CD14-positive monocyte (primary cell): ENCODE data around the gene USB1. TPM values are rescaled to one million over a fixed set of nuclear protein-coding genes. Genes with fewer than 3 reads are reported as not detected.

Experiments
- DNase-seq, 3 donors: peaks; one replicate each; pipeline ENCODE4 v3.0.0-alpha.2; 2011 to 2022
- H2AFZ ChIP-seq: 2 replicates; pipeline ENCODE4 v1.6.0; 2012; ENCODE audit warnings: mild to moderate bottlenecking, low read depth, low read length, inconsistent platforms; ENCODE audit not compliant: insufficient read depth, poor library complexity, severe bottlenecking
- H3K27ac ChIP-seq, 2 donors: 1 replicate in 1 of 2; 2 replicates in 1 of 2; pipeline ENCODE4 v1.5.1; 2012 to 2013; ENCODE audit warnings: low read length in 2 of 2, control low read depth in 1 of 2, inconsistent platforms in 1 of 2, low read depth in 1 of 2, mild to moderate bottlenecking in 1 of 2
- H3K27me3 ChIP-seq, 2 donors: one replicate each; pipeline versions ENCODE4 v1.6.0 to v1.6.1; 2011 to 2013; ENCODE audit warnings: low read length in 2 of 2; ENCODE audit not compliant: control insufficient read depth in 2 of 2, insufficient read depth in 2 of 2
- H3K36me3 ChIP-seq, 2 donors: replicated peaks in 1 of 2; 1 replicate in 1 of 2; 2 replicates in 1 of 2; pipeline versions ENCODE4 v1.5.1 to v1.6.1; 2012 to 2013; ENCODE audit warnings: low read length in 2 of 2, control low read depth in 1 of 2, inconsistent platforms in 1 of 2, mild to moderate bottlenecking in 1 of 2; ENCODE audit not compliant: insufficient read depth in 2 of 2, control insufficient read depth in 1 of 2
- H3K4me1 ChIP-seq, 2 donors: 1 replicate in 1 of 2; 2 replicates in 1 of 2; pipeline versions ENCODE4 v1.5.1 to v1.6.1; 2012 to 2013; ENCODE audit warnings: low read length in 2 of 2, control low read depth in 1 of 2, inconsistent platforms in 1 of 2, mild to moderate bottlenecking in 1 of 2, moderate library complexity in 1 of 2; ENCODE audit not compliant: insufficient read depth in 2 of 2, control insufficient read depth in 1 of 2
- H3K4me2 ChIP-seq: replicated peaks from 2 replicates; pipeline ENCODE3; 2012; ENCODE audit warnings: low read length, moderate library complexity, mild to moderate bottlenecking; ENCODE audit not compliant: poor library complexity, severe bottlenecking; ENCODE audit errors: extremely low read depth
- H3K4me3 ChIP-seq, 3 experiments: fragments of 200-600 bp in 1 of 3; sonication (generic) in 1 of 3; replicated peaks in 1 of 3; 1 replicate in 2 of 3; 2 replicates in 1 of 3; pipeline ENCODE4 v1.5.1; 2011 to 2013; ENCODE audit warnings: low read length in 3 of 3, mild to moderate bottlenecking in 3 of 3, control low read depth in 2 of 3, low read depth in 2 of 3, inconsistent platforms in 1 of 3, moderate library complexity in 1 of 3
- H3K79me2 ChIP-seq: 2 replicates; pipeline ENCODE4 v1.6.0; 2012; ENCODE audit warnings: mild to moderate bottlenecking, control low read depth, inconsistent platforms, low read length, moderate library complexity; ENCODE audit not compliant: insufficient read depth
- H3K9ac ChIP-seq: 2 replicates; pipeline ENCODE4 v1.6.0; 2017; ENCODE audit warnings: low read length, mild to moderate bottlenecking; ENCODE audit not compliant: insufficient read depth, poor library complexity, severe bottlenecking
- H3K9me3 ChIP-seq, 2 donors: replicated peaks in 1 of 2; 1 replicate in 1 of 2; 2 replicates in 1 of 2; pipeline versions ENCODE4 v1.5.1 to v1.6.1; 2012 to 2013; ENCODE audit warnings: low read length in 2 of 2, control low read depth in 1 of 2; ENCODE audit not compliant: control insufficient read depth in 1 of 2, insufficient read depth in 1 of 2
- H4K20me1 ChIP-seq: 2 replicates; pipeline ENCODE4 v1.6.0; 2012; ENCODE audit warnings: mild to moderate bottlenecking, low read length, control low read depth, moderate library complexity; ENCODE audit not compliant: insufficient read depth
- H3K27ac Mint-ChIP-seq, 7 donors: one replicate each; pipeline ENCODE4 v1.8.0; 2020; ENCODE audit warnings: mild to moderate bottlenecking in 7 of 7, mixed read lengths in 7 of 7, moderate library complexity in 6 of 7, inconsistent platforms in 2 of 7
- H3K27me3 Mint-ChIP-seq, 3 donors: one replicate each; pipeline ENCODE4 v1.8.0; 2021 to 2022; ENCODE audit warnings: low read depth in 3 of 3, mild to moderate bottlenecking in 3 of 3, mixed read lengths in 3 of 3, moderate library complexity in 3 of 3, inconsistent platforms in 1 of 3
- H3K36me3 Mint-ChIP-seq, 2 donors: one replicate each; pipeline ENCODE4 v1.8.0; 2020; ENCODE audit warnings: mixed read lengths in 2 of 2, inconsistent platforms in 1 of 2, mild to moderate bottlenecking in 1 of 2
- H3K4me1 Mint-ChIP-seq: one replicate; pipeline ENCODE4 v1.8.0; 2020; ENCODE audit warnings: mild to moderate bottlenecking, mixed read lengths
- H3K4me3 Mint-ChIP-seq, 2 donors: one replicate each; pipeline ENCODE4 v1.8.0; 2020; ENCODE audit warnings: mild to moderate bottlenecking in 2 of 2, mixed read lengths in 2 of 2, moderate library complexity in 1 of 2
- H3K9me3 Mint-ChIP-seq, 7 donors: one replicate each; pipeline ENCODE4 v1.8.0; 2020 to 2022; ENCODE audit warnings: mixed read lengths in 7 of 7, mild to moderate bottlenecking in 6 of 7, moderate library complexity in 6 of 7, inconsistent platforms in 2 of 7
- WGBS: methylation state at CpG from one replicate; pipeline ENCODE4 v1.1.5; 2013; ENCODE audit warnings: missing lambda C conversion rate; ENCODE audit not compliant: insufficient coverage; 5-methylcytosine and 5-hydroxymethylcytosine counted together
- intact Hi-C, 2 donors: fragments of 100-400 bp; cut with micrococcal nuclease; formaldehyde crosslinking; loops; one replicate each; pipeline versions ENCODE4 v1.15.0 to v1.15.1; 2023
- polyA plus RNA-seq, 3 donors: library from polyadenylated mRNA; depleted of rRNA in 1 of 3; unstranded in 2 of 3; stranded (reverse) in 1 of 3; fragments of 300-500 nt in 2 of 3; fragments of >200 nt in 1 of 3; fragmentation: Illumina TruSeq in 2 of 3; gene quantifications; 1 replicate in 2 of 3; 2 replicates in 1 of 3; pipeline ENCODE4 v1.2.3, GENCODE V29; 2012 to 2021
- TF ChIP-seq, protein P1 (sequence below): fragments of 200-600 bp; IDR thresholded peaks from one replicate; pipeline ENCODE4 v1.8.0; 2022; ENCODE audit warnings: antibody characterized with exemption, mild to moderate bottlenecking

The USB1 gene
- polyA plus RNA-seq, 3 donors: 25.7 to 55.7 (median 44.4) TPM

DNA sequence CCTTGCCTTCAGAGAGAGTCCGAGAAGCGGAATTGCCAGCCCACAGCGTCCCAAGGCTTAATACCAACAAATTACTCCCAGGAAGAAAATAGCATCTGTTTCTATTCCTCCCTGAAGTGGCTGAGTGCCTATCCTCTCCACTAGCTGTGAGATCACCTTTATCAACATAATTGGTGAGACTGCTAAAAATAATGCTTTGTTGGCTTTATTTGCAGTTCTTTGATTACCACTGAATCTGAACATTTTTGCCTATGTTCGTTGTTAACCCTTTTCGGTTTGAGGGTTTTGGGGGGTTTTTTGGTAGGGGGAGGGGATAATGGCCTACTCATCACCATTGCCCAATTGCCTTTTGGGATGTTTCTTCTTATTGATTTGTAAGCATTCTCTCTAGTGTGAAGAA is 55.4 kb downstream of the USB1 start:
- peaks cover 0 to 3% (median 0%) of the 10 kb centered on the region in 3 donors for H3K27me3 Mint-ChIP-seq
- no peaks in the 10 kb centered on the region for H4K20me1 ChIP-seq
- TF ChIP-seq, protein P1, sequence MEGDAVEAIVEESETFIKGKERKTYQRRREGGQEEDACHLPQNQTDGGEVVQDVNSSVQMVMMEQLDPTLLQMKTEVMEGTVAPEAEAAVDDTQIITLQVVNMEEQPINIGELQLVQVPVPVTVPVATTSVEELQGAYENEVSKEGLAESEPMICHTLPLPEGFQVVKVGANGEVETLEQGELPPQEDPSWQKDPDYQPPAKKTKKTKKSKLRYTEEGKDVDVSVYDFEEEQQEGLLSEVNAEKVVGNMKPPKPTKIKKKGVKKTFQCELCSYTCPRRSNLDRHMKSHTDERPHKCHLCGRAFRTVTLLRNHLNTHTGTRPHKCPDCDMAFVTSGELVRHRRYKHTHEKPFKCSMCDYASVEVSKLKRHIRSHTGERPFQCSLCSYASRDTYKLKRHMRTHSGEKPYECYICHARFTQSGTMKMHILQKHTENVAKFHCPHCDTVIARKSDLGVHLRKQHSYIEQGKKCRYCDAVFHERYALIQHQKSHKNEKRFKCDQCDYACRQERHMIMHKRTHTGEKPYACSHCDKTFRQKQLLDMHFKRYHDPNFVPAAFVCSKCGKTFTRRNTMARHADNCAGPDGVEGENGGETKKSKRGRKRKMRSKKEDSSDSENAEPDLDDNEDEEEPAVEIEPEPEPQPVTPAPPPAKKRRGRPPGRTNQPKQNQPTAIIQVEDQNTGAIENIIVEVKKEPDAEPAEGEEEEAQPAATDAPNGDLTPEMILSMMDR: no peak
- no peak overlapping the region for H3K4me2 ChIP-seq
- no peak overlapping the region for H3K4me3 ChIP-seq
- H3K27ac Mint-ChIP-seq: no peak overlapping the region
- no peak overlapping the region for H3K27ac ChIP-seq
- H3K36me3 Mint-ChIP-seq: no peaks in the 10 kb centered on the region
- H3K27me3 ChIP-seq: no peaks in the 10 kb centered on the region
- peaks cover 0 to 3% (median 0%) of the 10 kb centered on the region in 7 donors for H3K9me3 Mint-ChIP-seq
- no peaks in the 10 kb centered on the region for H3K4me1 ChIP-seq
- no peaks in the 10 kb centered on the region for H3K36me3 ChIP-seq
- DNase-seq: no peak
- WGBS: 89% methylated on average over 3 of the region's 5 CpGs
- no peak overlapping the region for H3K9ac ChIP-seq
- intact Hi-C loops: no loop called here
- no peaks in the 10 kb centered on the region for H3K4me1 Mint-ChIP-seq
- H3K79me2 ChIP-seq: no peaks in the 10 kb centered on the region
- H3K9me3 ChIP-seq: no peaks in the 10 kb centered on the region
- no peak overlapping the region for H2AFZ ChIP-seq
- no peak overlapping the region for H3K4me3 Mint-ChIP-seq

DNA sequence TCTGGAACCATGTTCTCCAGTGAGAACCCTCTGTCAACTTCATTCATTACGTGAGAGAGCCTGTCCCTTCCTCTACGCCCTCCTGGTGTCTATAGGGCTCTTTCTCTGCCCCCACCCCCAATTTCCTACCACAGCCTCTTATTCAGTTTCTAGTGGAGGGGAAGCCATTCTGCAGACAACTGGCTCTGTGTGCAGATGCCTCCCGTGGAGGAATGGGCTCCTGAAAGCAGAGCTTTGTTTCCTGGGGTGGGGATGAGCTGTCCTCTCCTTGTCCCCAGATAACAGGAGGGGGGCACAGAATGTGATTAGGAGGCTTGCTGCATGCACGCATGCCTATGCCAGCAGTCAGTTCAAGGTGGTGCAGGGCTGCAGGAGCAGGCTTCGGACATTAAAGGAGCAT is 55.9 kb downstream of the USB1 start:
- no peaks in the 10 kb centered on the region for H4K20me1 ChIP-seq
- H3K9me3 ChIP-seq: no peaks in the 10 kb centered on the region
- H3K4me3 ChIP-seq: no peak overlapping the region
- TF ChIP-seq, protein P1: no peak
- Mint-ChIP-seq H3K9me3 (peaks cover 0 to 3% (median 0%) of the 10 kb centered on the region in 7 donors), H3K27me3 (peaks cover 0 to 3% (median 0%) of the 10 kb centered on the region in 3 donors), H3K4me3 (no peak overlapping the region), H3K27ac (no peak overlapping the region), H3K4me1 (no peaks in the 10 kb centered on the region), H3K36me3 (no peaks in the 10 kb centered on the region)
- H2AFZ ChIP-seq: no peak overlapping the region
- H3K4me1 ChIP-seq: no peaks in the 10 kb centered on the region
- intact Hi-C loops: no loop called here
- no peak overlapping the region for H3K4me2 ChIP-seq
- H3K9ac ChIP-seq: no peak overlapping the region
- DNase-seq: no peak
- no peak overlapping the region for H3K27ac ChIP-seq
- no peaks in the 10 kb centered on the region for H3K36me3 ChIP-seq
- H3K79me2 ChIP-seq: no peaks in the 10 kb centered on the region
- no peaks in the 10 kb centered on the region for H3K27me3 ChIP-seq
- 97% methylated on average over 3 of the region's 5 CpGs for WGBS
